ENCODE data around the gene DDX60.
"Not testable (repeated sequence)": the region's sequence is repeated elsewhere in the genome, so short reads cannot be mapped to it uniquely, and the experiment has no call there.

Gene DDX60

GRCh38 chr4:168293386-168293975 is 25.1 kb downstream of the DDX60 start:
- in situ Hi-C loops (cut with MboI; ENCODE audit: low sequenced_read_pairs), result no loop called here

- in situ Hi-C loops (cut with MboI; ENCODE audit: low sequenced_read_pairs), result no loop called here
These were observed 27.3 kb downstream of the DDX60 start for GRCh38 chr4:168291242-168291641.

- in situ Hi-C loops (cut with MboI; ENCODE audit: low sequenced_read_pairs), result not testable (repeated sequence)
These were observed 32.7 kb downstream of the DDX60 start for GRCh38 chr4:168285850-168286249.

- in situ Hi-C loops (cut with MboI; ENCODE audit: low sequenced_read_pairs), result no loop called here
These were observed 39.0 kb downstream of the DDX60 start for GRCh38 chr4:168279556-168279955.

GRCh38 chr4:168275836-168276235 is 42.7 kb downstream of the DDX60 start:
- in situ Hi-C loops (cut with MboI; ENCODE audit: low sequenced_read_pairs), result no loop called here

GRCh38 chr4:168274871-168275270 is 43.7 kb downstream of the DDX60 start:
- in situ Hi-C loops (cut with MboI; ENCODE audit: low sequenced_read_pairs), result no loop called here

- in situ Hi-C loops (cut with MboI; ENCODE audit: low sequenced_read_pairs), result no loop called here
These were observed 44.7 kb downstream of the DDX60 start for GRCh38 chr4:168273838-168274237.

- in situ Hi-C loops (cut with MboI; ENCODE audit: low sequenced_read_pairs), result no loop called here
These were observed 46.1 kb downstream of the DDX60 start for GRCh38 chr4:168272488-168272887.

GRCh38 chr4:168269896-168270295 is 48.7 kb downstream of the DDX60 start:
- in situ Hi-C loops (cut with MboI; ENCODE audit: low sequenced_read_pairs), result no loop called here

- in situ Hi-C loops (cut with MboI; ENCODE audit: low sequenced_read_pairs), result no loop called here
These were observed 53.2 kb downstream of the DDX60 start for GRCh38 chr4:168265327-168265726.

- in situ Hi-C loops (cut with MboI; ENCODE audit: low sequenced_read_pairs), result no loop called here
These were observed 53.6 kb downstream of the DDX60 start for GRCh38 chr4:168264903-168265302.

GRCh38 chr4:168263039-168263438 is 55.5 kb downstream of the DDX60 start:
- in situ Hi-C loops (cut with MboI; ENCODE audit: low sequenced_read_pairs), result no loop called here

GRCh38 chr4:168259096-168259495 is 59.5 kb downstream of the DDX60 start:
- in situ Hi-C loops (cut with MboI; ENCODE audit: low sequenced_read_pairs), result no loop called here

GRCh38 chr4:168257768-168258167 is 60.8 kb downstream of the DDX60 start:
- in situ Hi-C loops (cut with MboI; ENCODE audit: low sequenced_read_pairs), result no loop called here

GRCh38 chr4:168248176-168248710 is 70.3 kb downstream of the DDX60 start:
- in situ Hi-C loops (cut with MboI; ENCODE audit: low sequenced_read_pairs), result no loop called here

GRCh38 chr4:168247603-168248002 is 70.9 kb downstream of the DDX60 start:
- in situ Hi-C loops (cut with MboI; ENCODE audit: low sequenced_read_pairs), result no loop called here

- in situ Hi-C loops (cut with MboI; ENCODE audit: low sequenced_read_pairs), result no loop called here
These were observed 76.6 kb downstream of the DDX60 start for GRCh38 chr4:168241953-168242352.

GRCh38 chr4:168240821-168241220 is 77.7 kb downstream of the DDX60 start:
- in situ Hi-C loops (cut with MboI; ENCODE audit: low sequenced_read_pairs), result no loop called here

GRCh38 chr4:168221301-168221700 is 97.3 kb downstream of the DDX60 start:
- in situ Hi-C loops (cut with MboI; ENCODE audit: low sequenced_read_pairs), result no loop called here

- in situ Hi-C loops (cut with MboI; ENCODE audit: low sequenced_read_pairs), result no loop called here
These were observed 97.7 kb downstream of the DDX60 start for GRCh38 chr4:168220893-168221292.

- in situ Hi-C loops (cut with MboI; ENCODE audit: low sequenced_read_pairs), result no loop called here
These were observed 99.9 kb downstream of the DDX60 start for GRCh38 chr4:168218645-168219044.

- in situ Hi-C loops (cut with MboI; ENCODE audit: low sequenced_read_pairs), result not testable (repeated sequence)
These were observed 105.0 kb downstream of the DDX60 start for GRCh38 chr4:168213511-168213910.

GRCh38 chr4:168212656-168213055 is 105.9 kb downstream of the DDX60 start:
- in situ Hi-C loops (cut with MboI; ENCODE audit: low sequenced_read_pairs), result no loop called here
